IMR-90 (cell line): ENCODE measurements around the gene NRIP1. TPM values are rescaled to one million over a fixed set of nuclear protein-coding genes. Genes with fewer than 3 reads are reported as not detected.

Experiments used
- ATAC-seq: fragments of 200-7000 bp; cut with Tn5 transposase; 2 replicates; pipeline ENCODE4 v1.9.1; 2020; ENCODE audit warnings: low read depth, mild to moderate bottlenecking, moderate library complexity
- BruUV-seq: library from RNA; stranded (reverse); fragments of 400-500 nt; replicated peaks from 2 replicates; lab custom pipeline; 2021; lab: Mats Ljungman, UMichigan
- CTCF ChIA-PET: fragments of 300-600 bp; formaldehyde crosslinking; extraction: SDS; loops from one replicate; lab custom pipeline; 2021; ENCODE audit warnings: antibody characterized with exemption; lab: Yijun Ruan, JAX
- POLR2A ChIA-PET: fragments of 300-600 bp; sonication (Branson Sonifier 250); formaldehyde crosslinking; loops from one replicate; lab custom pipeline; 2022; ENCODE audit warnings: antibody characterized with exemption; ENCODE audit not compliant: unreplicated experiment; lab: Charles Lee
- DNase-seq: peaks from one replicate; pipeline ENCODE4 v3.0.0; 2013
- H2AFZ ChIP-seq: replicated peaks from 2 replicates; pipeline ENCODE3; 2013; ENCODE audit warnings: low read length, mild to moderate bottlenecking; ENCODE audit not compliant: poor library complexity
- H2AK5ac ChIP-seq: 2 replicates; pipeline ENCODE4 v1.6.1; 2013; ENCODE audit warnings: low read depth, low read length, inconsistent platforms
- H2AK9ac ChIP-seq: replicated peaks from 2 replicates; pipeline ENCODE3; 2013; ENCODE audit warnings: mild to moderate bottlenecking, low read depth, low read length, moderate library complexity; ENCODE audit not compliant: poor library complexity
- H2BK120ac ChIP-seq: 2 replicates; pipeline ENCODE4 v1.6.1; 2013; ENCODE audit warnings: low read depth, low read length, inconsistent platforms
- H2BK15ac ChIP-seq: 3 replicates; pipeline ENCODE4 v1.6.1; 2013; ENCODE audit warnings: low read depth, low read length, inconsistent platforms
- H2BK20ac ChIP-seq: 2 replicates; pipeline ENCODE4 v1.6.1; 2013; ENCODE audit warnings: low read depth, mild to moderate bottlenecking, inconsistent platforms, low read length, moderate library complexity
- H2BK5ac ChIP-seq: 2 replicates; pipeline ENCODE4 v1.6.1; 2013; ENCODE audit warnings: mild to moderate bottlenecking, low read depth, low read length, inconsistent platforms; ENCODE audit not compliant: poor library complexity, severe bottlenecking
- H3K14ac ChIP-seq: replicated peaks from 2 replicates; pipeline ENCODE4 v1.6.1; 2013; ENCODE audit warnings: low read depth, low read length, inconsistent platforms
- H3K18ac ChIP-seq: 2 replicates; pipeline ENCODE4 v1.6.1; 2013; ENCODE audit warnings: low read depth, low read length, control low read depth
- H3K23ac ChIP-seq: 2 replicates; pipeline ENCODE4 v1.6.1; 2013; ENCODE audit warnings: low read depth, low read length, inconsistent platforms
- H3K27ac ChIP-seq: 2 replicates; pipeline ENCODE4 v1.5.1; 2013; ENCODE audit warnings: mild to moderate bottlenecking, control low read depth, low read length; ENCODE audit not compliant: insufficient read depth
- H3K27me3 ChIP-seq: 2 replicates; pipeline ENCODE4 v1.6.1; 2013; ENCODE audit warnings: low read length; ENCODE audit not compliant: control insufficient read depth, insufficient read depth
- H3K36me3 ChIP-seq: 2 replicates; pipeline ENCODE4 v1.6.1; 2013; ENCODE audit warnings: low read length, mixed read lengths; ENCODE audit not compliant: control insufficient read depth, insufficient read depth
- H3K4ac ChIP-seq: 2 replicates; pipeline ENCODE4 v1.6.1; 2013; ENCODE audit warnings: low read depth, low read length, inconsistent platforms
- H3K4me1 ChIP-seq: 2 replicates; pipeline ENCODE4 v1.6.1; 2013; ENCODE audit warnings: low read length, mixed read lengths; ENCODE audit not compliant: control insufficient read depth, insufficient read depth
- H3K4me2 ChIP-seq: 2 replicates; pipeline ENCODE4 v1.6.1; 2013; ENCODE audit warnings: low read depth, mild to moderate bottlenecking, control low read depth, low read length, moderate library complexity
- H3K4me3 ChIP-seq: 2 replicates; pipeline ENCODE4 v1.5.1; 2013; ENCODE audit warnings: low read depth, mild to moderate bottlenecking, control low read depth, low read length, moderate library complexity; ENCODE audit not compliant: insufficient read depth
- H3K56ac ChIP-seq: 2 replicates; pipeline ENCODE4 v1.6.1; 2013; ENCODE audit warnings: low read length, inconsistent platforms; ENCODE audit not compliant: insufficient read depth; ENCODE audit errors: extremely low read depth
- H3K79me1 ChIP-seq, 2 experiments: 2 replicates each; pipeline ENCODE4 v1.6.1; 2013; ENCODE audit warnings: low read length in 2 of 2, inconsistent platforms in 1 of 2, low read depth in 1 of 2
- H3K9ac ChIP-seq: 2 replicates; pipeline ENCODE4 v1.6.1; 2013; ENCODE audit warnings: low read depth, low read length, control low read depth
- H3K9me1 ChIP-seq: 2 replicates; pipeline ENCODE4 v1.6.1; 2013; ENCODE audit warnings: low read length, inconsistent platforms; ENCODE audit not compliant: insufficient read depth
- H3K9me3 ChIP-seq: 2 replicates; pipeline ENCODE4 v1.6.1; 2013; ENCODE audit warnings: low read length; ENCODE audit not compliant: control insufficient read depth, insufficient read depth
- H4K20me1 ChIP-seq: 2 replicates; pipeline ENCODE4 v1.6.1; 2013; ENCODE audit warnings: low read length, inconsistent platforms; ENCODE audit not compliant: insufficient read depth
- H4K5ac ChIP-seq: 2 replicates; pipeline ENCODE4 v1.6.1; 2013; ENCODE audit warnings: mild to moderate bottlenecking, low read depth, low read length, control low read depth
- H4K8ac ChIP-seq, 2 experiments: 2 replicates each; pipeline ENCODE4 v1.6.1; 2013; ENCODE audit warnings: low read depth in 2 of 2, low read length in 2 of 2, control low read depth in 1 of 2, inconsistent platforms in 1 of 2
- H4K91ac ChIP-seq: 2 replicates; pipeline ENCODE4 v1.6.1; 2013; ENCODE audit warnings: low read depth, low read length, inconsistent platforms; ENCODE audit not compliant: insufficient read depth
- MAFK ChIP-seq: IDR thresholded peaks from 2 replicates; pipeline ENCODE4 v1.6.1; 2012; ENCODE audit warnings: low read depth, low read length, improper control_type of control experiment
- MXI1 ChIP-seq: IDR thresholded peaks from 2 replicates; pipeline ENCODE4 v1.6.1; 2012; ENCODE audit warnings: low read depth, mild to moderate bottlenecking, low read length, moderate library complexity, borderline replicate concordance
- RCOR1 ChIP-seq: IDR thresholded peaks from 2 replicates; pipeline ENCODE4 v1.6.1; 2012; ENCODE audit warnings: mild to moderate bottlenecking, low read length, improper control_type of control experiment; ENCODE audit not compliant: insufficient replicate concordance
- WGBS, 2 experiments: methylation state at CpG; one replicate each; pipeline versions ENCODE4 v1.1.5 to v1.1.7; 2013; ENCODE audit warnings: missing lambda C conversion rate in 2 of 2; ENCODE audit not compliant: insufficient read length in 1 of 2; ENCODE audit errors: extremely low coverage in 2 of 2; 5-methylcytosine and 5-hydroxymethylcytosine counted together
- dilution Hi-C: fragments of 300-500 bp; cut with HindIII; formaldehyde crosslinking; loops from one replicate; pipeline ENCODE4 v1.14.3; 2018; ENCODE audit warnings: low sequenced_read_pairs; ENCODE audit not compliant: unreplicated experiment
- in situ Hi-C: fragments of 300-500 bp; cut with MboI; formaldehyde crosslinking; loops from 3 replicates; pipeline ENCODE4 v1.14.3; 2019; ENCODE audit warnings: low sequenced_read_pairs, inconsistent platforms, mixed read lengths
- intact Hi-C: fragments of 100-400 bp; cut with micrococcal nuclease; formaldehyde crosslinking; loops from 2 replicates; pipeline ENCODE4 v1.10.0; 2022
- polyA plus RNA-seq, 3 experiments: library from polyadenylated mRNA; depleted of rRNA; stranded (reverse); fragments of >200 nt; gene quantifications; 2 replicates each; pipeline ENCODE4 v1.2.3, GENCODE V29; 2012; ENCODE audit warnings: low replicate concordance in 1 of 3
- total RNA-seq: library from RNA; depleted of rRNA; stranded (reverse); fragments of >200 nt; gene quantifications from 2 replicates; pipeline ENCODE4 v1.2.3, GENCODE V29; 2012
- TF ChIP-seq, protein P1 (sequence below): fragments of 150-350 bp; IDR thresholded peaks from 2 replicates; pipeline ENCODE4 v1.6.1; 2017; ENCODE audit warnings: mild to moderate bottlenecking, antibody characterized with exemption, low read length, low read depth

NRIP1 gene
- total and polyA plus RNA-seq, 2 of the 4 experiments (the other 2 are of a cell fraction), result 9.6 to 73.8 TPM

DNA sequence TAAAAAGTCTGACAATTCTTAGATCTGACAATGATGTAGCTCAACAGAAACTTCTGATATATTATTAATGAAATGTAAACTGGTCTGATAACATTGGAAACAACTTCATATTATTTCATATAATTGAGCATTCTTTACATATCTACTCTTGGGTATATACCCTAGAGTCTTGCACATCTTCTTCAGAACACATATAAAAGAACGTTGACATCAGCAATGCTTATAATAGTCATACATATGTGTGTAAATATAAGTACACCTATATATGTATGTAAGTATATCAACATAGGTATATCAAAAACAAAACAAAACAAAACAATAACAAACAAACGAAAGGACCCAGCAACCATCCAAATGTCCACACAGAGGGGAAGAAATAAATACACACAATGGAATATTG, 38.4 kb downstream of the NRIP1 start:
- Histone ChIP-seq H2AFZ (no peak overlapping the region), H3K4ac (no peak overlapping the region), H3K27ac (no peak overlapping the region), H2BK15ac (no peak overlapping the region), H3K9ac (no peak overlapping the region), H2BK120ac (no peak overlapping the region), H3K9me1 (0 out of 2 replicates have a peak, but pooled peaks cover 3% of the 10 kb centered on the region), H3K4me2 (no peak overlapping the region), H3K4me3 (no peak overlapping the region), H4K8ac (no peak overlapping the region), H3K4me1 (no peaks in the 10 kb centered on the region; the same call in 1 of the 2 replicates), H3K14ac (no peak overlapping the region), H3K18ac (no peak overlapping the region), H4K91ac (no peak overlapping the region), H4K5ac (no peak overlapping the region), H3K9me3 (peaks cover 2% of the 10 kb centered on the region; the same call in 1 of the 2 replicates), H2BK20ac (no peak overlapping the region), H3K36me3 (peaks cover 5% of the 10 kb centered on the region; the same call in 1 of the 2 replicates), H3K56ac (no peak overlapping the region), H3K79me1 (peaks cover 33 to 63% of the 10 kb centered on the region in 2 experiments), H2AK5ac (no peak overlapping the region), H4K20me1 (peaks cover 19% of the 10 kb centered on the region; the same call in 1 of the 2 replicates), H3K27me3 (no peaks in the 10 kb centered on the region), H2BK5ac (no peak overlapping the region), H2AK9ac (no peak overlapping the region), H3K23ac (no peak overlapping the region)
- TF ChIP-seq, protein P1, sequence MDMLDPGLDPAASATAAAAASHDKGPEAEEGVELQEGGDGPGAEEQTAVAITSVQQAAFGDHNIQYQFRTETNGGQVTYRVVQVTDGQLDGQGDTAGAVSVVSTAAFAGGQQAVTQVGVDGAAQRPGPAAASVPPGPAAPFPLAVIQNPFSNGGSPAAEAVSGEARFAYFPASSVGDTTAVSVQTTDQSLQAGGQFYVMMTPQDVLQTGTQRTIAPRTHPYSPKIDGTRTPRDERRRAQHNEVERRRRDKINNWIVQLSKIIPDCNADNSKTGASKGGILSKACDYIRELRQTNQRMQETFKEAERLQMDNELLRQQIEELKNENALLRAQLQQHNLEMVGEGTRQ, result no peak
- peak; percentile 90 for TF ChIP-seq MAFK
- TF ChIP-seq MXI1, result no peak
- no peak for TF ChIP-seq RCOR1
- no CpG with 5 or more reads among the region's 2 CpGs for WGBS, 2 experiments
- no TSS peak for BruUV-seq
- no peak for DNase-seq
- in situ Hi-C loops (no loop called here), intact Hi-C loops (no loop called here), dilution Hi-C loops (no loop called here)
- no peak for ATAC-seq
- CTCF ChIA-PET, result no interaction called here
- POLR2A ChIA-PET, result no interaction called here
